GM12865 (cell line): ENCODE data around the gene AMFR.

Experiments
- DNase-seq: peaks from one replicate; pipeline ENCODE4 v3.0.0; 2010; ENCODE audit warnings: low read depth
- H3K4me3 ChIP-seq: 2 replicates; pipeline ENCODE4 v1.5.1; 2011; ENCODE audit warnings: mild to moderate bottlenecking, low read depth, low read length, control low read depth
- CTCF ChIP-seq: IDR thresholded peaks from 2 replicates; pipeline ENCODE4 v1.5.1; 2011; ENCODE audit warnings: low read length, control low read depth, low read depth, inconsistent platforms; ENCODE audit not compliant: insufficient read depth; ENCODE audit errors: missing control alignments

The AMFR gene

DNA sequence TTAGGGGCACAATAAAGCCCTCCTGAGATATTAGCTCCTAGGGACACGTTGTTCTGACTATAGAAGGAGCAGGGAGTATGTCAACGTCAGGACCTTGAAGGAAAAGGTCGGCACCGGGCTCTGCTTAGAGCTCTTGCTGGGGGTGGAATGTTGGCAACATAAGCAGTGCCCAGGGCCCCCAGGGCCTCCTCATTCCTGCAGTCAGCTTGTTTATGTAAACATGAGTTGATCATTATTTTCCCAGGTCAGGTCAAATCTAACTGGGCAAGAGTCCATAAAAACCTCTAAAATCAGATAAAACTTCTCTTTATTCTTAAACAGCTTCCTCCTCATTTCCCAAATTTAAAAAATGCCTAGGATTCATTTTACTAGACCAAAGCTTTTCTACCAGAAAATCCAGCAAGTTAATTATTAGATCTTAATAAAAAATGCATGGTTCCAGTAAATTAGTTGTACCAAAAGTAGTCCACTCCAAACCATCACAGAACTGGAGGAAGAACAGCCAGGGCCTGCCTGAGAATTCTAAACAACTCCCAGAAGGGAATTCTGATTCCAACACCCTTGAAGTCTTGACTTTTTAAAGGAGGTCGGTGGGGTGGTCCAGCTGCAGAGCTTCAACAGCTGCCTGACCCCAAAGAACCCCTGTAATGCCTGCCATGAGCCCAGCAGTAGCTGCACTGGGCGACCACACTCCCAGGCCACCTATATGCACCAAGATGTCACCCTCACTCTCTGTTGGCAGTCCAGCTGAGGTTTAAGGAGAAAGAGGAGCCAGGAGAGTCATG is 54.3 kb downstream of the AMFR start:
- no peak for TF ChIP-seq CTCF
- DNase-seq = no peak
- no peak overlapping the region for H3K4me3 ChIP-seq

DNA sequence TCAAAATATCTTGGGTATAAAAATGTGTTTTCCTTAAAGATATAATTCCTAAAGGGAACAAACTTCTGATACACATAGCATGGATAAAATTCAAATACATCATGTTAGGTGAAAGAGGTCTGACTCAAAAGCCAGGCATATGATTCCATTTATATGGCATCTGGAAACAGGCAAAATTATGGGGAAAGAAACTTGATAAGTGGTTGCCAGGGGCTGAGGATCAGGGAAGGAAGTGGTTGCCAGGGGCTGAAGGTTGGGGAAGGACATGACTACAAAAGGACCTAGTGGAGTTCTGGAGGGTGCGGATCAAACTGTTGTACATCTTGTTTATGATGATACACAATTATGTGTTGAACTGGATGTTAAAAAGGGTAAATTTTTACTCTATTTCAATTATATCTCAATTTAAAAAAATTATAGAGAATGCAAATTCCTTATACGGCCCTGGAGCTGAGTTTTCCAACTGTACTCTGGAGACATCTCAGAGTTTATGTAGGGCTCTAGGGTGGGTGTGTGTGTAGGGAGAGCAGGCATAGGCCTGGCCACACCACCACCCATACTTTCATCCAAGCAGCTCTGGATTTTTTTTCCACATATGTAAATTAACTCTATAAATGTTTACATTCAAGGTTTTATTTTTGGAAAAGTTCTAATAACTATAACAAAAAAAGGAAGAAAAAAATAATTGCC is 55.0 kb downstream of the AMFR start:
- DNase-seq = no peak
- TF ChIP-seq CTCF = no peak

DNA sequence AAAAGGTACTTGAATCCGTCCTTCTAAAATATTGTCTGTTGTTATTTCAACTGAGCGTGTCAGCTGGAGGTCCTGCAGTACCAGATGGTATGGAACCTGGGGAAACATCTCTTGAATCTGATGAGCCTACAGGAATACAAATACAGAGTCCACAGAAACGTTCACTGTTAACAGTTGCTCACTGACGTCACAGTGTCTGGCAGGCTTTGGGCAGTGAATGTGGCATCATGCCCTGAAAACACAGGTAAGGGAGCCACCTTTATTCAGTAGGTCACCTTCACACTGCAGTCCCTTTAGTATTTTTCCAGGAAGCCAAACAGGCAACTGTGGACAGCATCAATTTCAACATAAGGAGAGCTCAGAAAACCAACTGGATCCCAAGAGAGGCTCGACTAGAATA is 56.1 kb downstream of the AMFR start:
- no peak overlapping the region for H3K4me3 ChIP-seq
- no peak for DNase-seq
- no peak for TF ChIP-seq CTCF

More for the DNA sequence above, 55.0 kb downstream of the AMFR start:
- H3K4me3 ChIP-seq = no peak overlapping the region

DNA sequence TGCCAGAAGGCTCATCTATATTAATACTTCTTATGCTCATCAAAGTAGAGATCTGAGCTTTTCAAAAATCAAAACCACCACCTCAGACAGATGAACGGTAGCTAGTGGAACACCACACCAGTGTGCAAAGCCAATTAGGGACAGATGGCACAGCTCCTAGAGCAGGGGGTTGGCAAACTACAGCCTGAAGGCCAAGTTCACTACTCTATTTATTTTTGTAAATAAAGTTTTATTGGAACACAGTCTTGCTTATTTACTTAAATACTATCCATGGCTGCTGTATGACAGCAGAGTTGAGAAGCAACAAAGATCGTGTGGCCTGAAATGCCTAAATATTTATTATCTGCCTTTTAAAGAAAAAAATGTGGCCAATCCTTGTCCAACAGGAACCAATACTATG is 56.8 kb downstream of the AMFR start:
- TF ChIP-seq CTCF = no peak
- no peak overlapping the region for H3K4me3 ChIP-seq
- DNase-seq = no peak

- no peak for TF ChIP-seq CTCF
- no peak overlapping the region for H3K4me3 ChIP-seq
- no peak for DNase-seq
Observed at GRCh38 chr16:56367764-56368163, 57.6 kb downstream of the AMFR start.

- DNase-seq = no peak
- TF ChIP-seq CTCF = no peak
- no peak overlapping the region for H3K4me3 ChIP-seq
Observed at GRCh38 chr16:56366945-56367344, 58.4 kb downstream of the AMFR start.
